Sigmoid colon (tissue), 4 donors: Measurements from ENCODE around the gene ABCA10.

Experiments
- EP300 ChIP-seq, 4 donors: sonication (generic); formaldehyde crosslinking; IDR thresholded peaks; one replicate each; pipeline ENCODE4 v1.6.1; 2017; ENCODE audit warnings: antibody characterized with exemption in 4 of 4
- TF ChIP-seq, protein P1 (sequence below), 4 experiments: fragments of 450-650 bp in 3 of 4; fragments of 200-600 bp in 1 of 4; IDR thresholded peaks; one replicate each; pipeline ENCODE4 v1.5.1; 2016 to 2019; ENCODE audit warnings: antibody characterized with exemption in 4 of 4, mild to moderate bottlenecking in 3 of 4, moderate library complexity in 2 of 4

DNA sequence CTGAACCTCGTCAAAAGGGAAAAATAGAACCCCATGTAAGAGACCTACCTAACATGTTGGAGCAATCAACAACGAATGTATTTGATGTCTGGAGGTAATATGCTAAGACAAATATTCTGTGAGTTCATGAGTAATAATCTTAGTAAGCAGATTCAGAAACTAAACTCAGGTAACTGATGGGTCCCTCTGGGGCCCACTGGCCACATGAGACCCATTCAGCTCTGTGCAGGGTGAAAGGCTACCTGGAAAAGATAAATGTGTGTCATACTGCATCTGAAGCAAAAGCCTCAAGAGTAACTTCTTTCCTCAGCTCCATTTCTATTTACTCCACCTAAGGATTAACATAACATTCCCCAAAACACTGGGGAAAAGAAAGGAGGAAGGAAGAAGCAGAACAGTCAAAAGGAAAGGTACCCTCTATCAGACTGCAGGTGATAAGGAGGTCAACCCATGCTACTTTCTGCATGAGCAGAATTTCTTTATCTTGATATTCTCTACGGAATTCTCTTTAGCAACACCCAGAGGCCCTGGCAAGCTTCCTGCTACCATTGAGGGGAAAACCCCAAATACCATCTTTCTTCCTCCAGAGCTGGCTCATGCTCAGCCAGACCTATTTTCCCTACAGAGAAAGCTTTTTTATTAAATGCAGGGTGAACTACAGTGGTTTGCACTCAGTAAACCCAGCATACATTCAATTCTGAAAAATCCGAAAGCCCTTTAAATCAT is 49.2 kb downstream of the ABCA10 start:
- TF ChIP-seq, protein P1, sequence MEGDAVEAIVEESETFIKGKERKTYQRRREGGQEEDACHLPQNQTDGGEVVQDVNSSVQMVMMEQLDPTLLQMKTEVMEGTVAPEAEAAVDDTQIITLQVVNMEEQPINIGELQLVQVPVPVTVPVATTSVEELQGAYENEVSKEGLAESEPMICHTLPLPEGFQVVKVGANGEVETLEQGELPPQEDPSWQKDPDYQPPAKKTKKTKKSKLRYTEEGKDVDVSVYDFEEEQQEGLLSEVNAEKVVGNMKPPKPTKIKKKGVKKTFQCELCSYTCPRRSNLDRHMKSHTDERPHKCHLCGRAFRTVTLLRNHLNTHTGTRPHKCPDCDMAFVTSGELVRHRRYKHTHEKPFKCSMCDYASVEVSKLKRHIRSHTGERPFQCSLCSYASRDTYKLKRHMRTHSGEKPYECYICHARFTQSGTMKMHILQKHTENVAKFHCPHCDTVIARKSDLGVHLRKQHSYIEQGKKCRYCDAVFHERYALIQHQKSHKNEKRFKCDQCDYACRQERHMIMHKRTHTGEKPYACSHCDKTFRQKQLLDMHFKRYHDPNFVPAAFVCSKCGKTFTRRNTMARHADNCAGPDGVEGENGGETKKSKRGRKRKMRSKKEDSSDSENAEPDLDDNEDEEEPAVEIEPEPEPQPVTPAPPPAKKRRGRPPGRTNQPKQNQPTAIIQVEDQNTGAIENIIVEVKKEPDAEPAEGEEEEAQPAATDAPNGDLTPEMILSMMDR (IDR thresholded peaks at IDR 0.05) = no peak
- TF ChIP-seq EP300 (IDR thresholded peaks at IDR 0.05) = no peak
